DLD1 (cell line): ENCODE results near the gene RASA4B.
"Not testable (repeated sequence)": the region's sequence is repeated elsewhere in the genome, so short reads cannot be mapped to it uniquely, and the experiment has no call there.

Experiments used
- in situ Hi-C: cut with HindIII; loops from 2 replicates; pipeline ENCODE4 v1.10.0; 2017; ENCODE audit warnings: low sequenced_read_pairs

Gene RASA4B

DNA sequence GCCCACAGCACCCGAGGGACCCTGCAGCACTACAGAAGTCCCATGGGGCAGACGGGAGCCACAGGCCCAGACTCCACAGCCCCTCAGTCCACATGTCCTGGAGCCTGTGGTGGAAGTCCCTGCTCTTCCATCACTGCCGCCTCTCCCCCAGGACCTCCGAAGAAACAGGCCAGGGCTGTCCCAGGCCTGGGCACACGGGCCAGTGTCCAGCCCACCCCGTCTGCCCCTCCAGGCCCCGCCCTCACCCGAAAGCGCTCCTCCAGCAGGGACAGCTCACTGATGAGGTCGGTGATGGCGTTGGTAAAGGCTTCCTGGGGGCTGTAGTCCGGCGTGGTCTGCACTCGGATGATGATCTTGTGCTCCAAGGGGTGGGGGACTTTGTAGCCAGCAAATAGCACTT lies 43.5 kb downstream of the RASA4B start:
- in situ Hi-C loops, result not testable (repeated sequence)

GRCh38 chr7:102473271-102473991 lies 44.1 kb downstream of the RASA4B start:
- in situ Hi-C loops, result no loop called here

DNA sequence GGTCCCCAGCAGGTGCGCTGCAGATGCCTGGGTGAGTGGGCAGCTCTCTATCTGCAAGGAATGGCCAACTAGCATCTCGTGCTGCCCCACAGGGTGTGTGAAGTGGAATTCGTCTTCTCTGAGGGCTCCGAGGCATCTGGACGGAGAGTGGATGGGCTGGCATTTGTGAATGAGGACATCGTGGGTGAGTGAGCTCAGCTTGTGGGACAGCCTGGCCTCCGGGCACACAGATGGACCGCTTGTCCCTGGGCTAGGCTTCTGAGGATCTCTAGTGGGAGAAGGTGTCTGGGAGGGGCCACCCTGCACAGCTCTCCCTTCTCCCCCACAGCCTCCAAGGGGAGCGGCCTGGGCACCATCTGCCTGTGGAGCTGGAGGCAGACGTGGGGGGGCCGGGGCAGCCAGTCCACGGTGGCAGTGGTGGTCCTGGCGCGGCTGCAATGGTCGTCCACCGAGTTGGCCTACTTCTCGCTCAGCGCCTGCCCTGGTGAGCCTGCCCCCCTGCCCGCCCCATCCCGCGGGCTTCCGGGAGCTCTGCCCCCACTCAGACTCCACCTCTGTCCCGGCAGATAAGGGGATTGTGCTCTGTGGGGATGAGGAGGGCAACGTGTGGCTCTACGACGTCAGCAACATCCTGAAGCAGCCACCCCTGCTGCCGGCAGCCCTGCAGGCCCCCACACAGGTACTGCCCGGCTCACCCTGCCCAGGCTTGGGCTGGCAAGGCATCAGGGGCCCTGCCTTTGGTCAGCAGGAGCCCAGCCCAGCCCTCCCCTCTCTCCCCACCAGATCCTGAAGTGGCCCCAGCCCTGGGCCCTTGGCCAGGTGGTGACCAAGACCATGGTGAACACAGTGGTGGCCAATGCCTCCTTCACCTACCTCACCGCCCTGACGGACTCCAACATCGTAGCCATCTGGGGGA lies 45.2 kb downstream of the RASA4B start:
- in situ Hi-C loops, result no loop called here

DNA sequence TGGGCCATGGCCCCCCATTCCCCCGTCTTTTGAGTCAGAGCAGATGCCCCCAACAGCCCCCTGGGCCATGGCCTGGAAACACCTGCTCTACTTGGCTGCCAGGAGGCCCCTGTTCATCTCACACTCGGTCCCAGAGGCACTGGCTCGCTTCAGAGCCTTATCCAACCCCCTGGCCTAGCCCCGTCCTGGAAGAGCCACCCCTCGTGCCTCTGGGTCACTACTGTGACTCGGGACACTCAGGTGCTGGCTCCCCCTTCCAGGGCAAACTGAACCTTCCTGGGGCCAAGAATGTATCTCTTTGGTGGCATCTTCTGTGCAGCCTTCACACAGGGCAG lies 45.8 kb downstream of the RASA4B start:
- in situ Hi-C loops, result no loop called here

- in situ Hi-C loops, result no loop called here
Observed at GRCh38 chr7:102469972-102470825, 47.4 kb downstream of the RASA4B start.

DNA sequence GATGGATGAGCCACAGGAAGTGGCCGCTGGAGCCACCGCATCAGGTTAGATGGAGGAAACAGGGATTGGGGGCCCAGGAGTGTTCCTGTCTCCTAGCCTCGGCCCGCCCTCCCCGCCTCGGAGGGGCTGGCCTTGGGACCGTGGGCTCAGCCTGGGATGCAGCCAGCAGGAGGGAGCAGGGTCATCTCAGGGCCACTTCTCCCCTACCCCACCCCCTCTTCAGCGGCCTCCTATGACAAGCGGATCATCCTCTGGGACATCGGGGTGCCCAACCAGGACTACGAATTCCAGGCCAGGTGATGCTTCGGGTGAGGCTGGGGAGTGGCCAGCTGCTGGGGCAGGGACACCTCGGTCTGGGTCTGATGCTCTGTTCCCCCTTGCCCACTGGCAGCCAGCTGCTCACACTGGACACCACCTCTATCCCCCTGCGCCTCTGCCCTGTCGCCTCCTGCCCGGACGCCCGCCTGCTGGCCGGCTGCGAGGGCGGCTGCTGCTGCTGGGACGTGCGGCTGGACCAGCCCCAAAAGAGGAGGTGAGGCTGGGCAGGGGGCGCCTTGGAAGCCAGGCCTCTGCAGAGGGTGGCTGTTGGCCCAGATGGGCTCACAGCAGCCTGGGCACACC lies 48.1 kb downstream of the RASA4B start:
- in situ Hi-C loops, result no loop called here

GRCh38 chr7:102468478-102469350 lies 48.9 kb downstream of the RASA4B start:
- in situ Hi-C loops, result no loop called here

DNA sequence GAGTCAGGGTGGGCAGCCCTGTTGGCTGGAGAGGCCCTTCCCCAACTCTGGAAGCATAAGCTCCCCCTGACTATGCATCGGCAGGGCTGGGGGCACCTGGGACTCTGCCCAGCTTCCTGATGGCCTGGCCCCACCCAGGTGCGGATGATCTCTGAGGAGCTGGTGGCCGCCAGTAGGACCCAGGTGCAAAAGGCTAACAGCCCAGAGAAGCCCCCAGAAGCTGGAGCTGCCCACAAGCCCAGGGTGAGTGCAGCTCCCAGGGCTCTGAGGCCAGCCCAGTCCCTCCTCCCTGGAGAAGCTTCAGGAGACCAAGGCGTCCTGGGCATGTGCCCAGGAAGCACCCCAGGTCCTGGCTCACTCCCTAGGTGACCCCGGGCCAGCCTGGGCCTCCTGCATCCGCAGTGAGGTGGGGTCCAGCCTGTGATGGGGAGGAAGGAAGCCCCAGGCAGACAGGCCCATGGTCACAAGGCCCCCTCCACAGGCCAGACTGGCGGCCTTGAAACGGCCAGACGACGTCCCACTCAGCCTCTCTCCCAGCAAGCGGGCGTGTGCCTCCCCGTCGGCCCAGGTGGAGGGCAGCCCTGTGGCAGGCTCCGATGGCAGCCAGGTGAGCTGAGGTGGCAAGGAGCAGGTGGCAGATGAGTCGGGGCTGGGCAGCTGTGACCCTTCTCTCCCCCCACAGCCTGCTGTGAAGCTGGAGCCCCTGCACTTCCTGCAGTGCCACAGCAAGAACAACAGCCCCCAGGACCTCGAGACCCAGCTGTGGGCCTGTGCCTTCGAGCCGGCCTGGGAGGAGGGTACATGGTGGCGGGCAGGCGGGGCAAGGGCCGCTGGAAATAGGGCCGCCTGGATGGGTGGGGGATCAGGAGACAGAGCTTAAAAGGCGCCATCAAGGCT lies 49.7 kb downstream of the RASA4B start:
- in situ Hi-C loops, result no loop called here

DNA sequence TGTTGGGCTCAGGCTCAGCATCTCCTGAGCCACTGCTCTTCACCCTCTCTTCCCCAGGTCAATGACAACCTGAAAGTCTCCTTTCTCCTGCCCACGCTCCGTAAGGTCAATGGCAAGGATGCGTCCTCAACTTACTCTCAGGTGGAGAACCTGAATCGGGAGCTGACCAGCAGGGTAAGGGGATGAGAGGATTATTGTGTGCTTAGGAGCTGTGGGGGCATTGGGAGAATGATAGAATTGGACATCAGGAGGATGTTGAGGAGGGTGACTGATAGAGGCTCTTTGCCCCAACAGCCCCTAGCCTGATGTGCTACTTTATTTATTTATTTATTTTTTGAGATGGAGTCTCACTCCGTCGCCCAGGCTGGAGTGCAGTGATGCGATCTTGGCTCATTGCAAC lies 51.5 kb downstream of the RASA4B start:
- in situ Hi-C loops, result no loop called here

GRCh38 chr7:102464577-102465280 lies 52.8 kb downstream of the RASA4B start, which contains the start of the genes ALKBH4 and LRWD1:
ALKBH4 (minus strand) TSS chr7:102464863; CDS start chr7:102464836, 27 bp downstream.
LRWD1 (plus strand) TSS chr7:102464984; CDS start chr7:102465081, 97 bp downstream.
- in situ Hi-C loops, result no loop called here

- in situ Hi-C loops, result no loop called here
Observed at GRCh38 chr7:102463841-102464576, 53.6 kb downstream of the RASA4B start.

- in situ Hi-C loops, result no loop called here
Observed at GRCh38 chr7:102460467-102460866, 57.1 kb downstream of the RASA4B start.

DNA sequence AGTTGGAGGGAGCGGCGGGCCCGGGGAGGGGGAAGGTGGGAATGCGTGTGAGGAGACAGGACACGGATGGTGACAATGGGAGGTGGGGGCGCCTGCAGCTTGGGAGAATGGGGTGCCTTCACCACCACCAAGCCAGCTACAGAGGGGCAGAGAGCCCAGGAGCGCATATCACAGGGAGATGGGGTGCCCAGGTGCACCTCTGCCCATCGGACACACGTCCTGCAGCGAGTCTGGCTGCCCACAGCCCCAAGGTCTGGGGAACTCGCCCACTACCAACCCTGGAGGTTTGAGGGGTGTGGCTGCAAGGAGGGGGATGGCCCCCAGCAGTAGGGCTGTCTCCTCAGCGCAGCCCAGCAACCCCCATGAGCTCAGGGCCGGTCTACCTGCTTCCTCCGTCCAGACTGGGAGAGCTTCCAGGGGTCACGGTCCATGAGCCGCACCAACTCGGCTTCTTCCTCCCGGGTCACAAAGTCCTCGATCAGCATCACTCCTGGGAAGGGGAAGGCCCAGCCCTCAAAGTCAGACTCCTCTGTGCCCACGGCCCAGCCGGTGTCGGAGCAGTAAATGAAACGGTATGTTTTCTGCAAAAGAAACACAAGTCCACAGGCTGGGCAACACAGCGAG lies 58.2 kb downstream of the RASA4B start:
- in situ Hi-C loops, result no loop called here

DNA sequence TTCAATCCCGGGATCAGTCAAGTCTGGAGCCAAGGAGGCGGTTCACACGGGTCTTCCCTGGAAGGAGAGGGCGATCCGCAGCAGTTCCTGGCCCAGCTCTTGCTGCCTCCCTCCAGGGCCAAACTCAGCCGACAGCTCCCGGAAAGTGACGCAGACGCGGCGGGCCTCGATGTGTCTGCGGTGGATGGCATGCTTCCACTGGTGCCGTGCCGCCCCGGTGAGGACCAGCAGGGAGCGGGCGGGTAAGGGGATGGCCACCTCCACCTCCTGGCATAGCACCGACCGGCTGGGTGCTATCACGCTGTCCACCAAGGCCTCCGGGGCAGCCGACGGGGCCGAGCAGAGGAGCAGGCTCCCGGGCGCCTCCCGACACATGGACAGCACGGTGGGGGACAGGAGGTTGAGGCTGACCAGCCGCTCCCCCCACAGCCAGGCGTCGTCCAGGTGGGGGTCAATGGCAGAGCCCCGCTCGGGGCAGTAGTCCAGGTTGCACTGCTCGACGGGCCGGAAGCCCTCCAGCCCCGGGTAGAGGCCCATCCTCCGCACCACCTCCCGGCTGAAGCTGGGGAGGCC lies 60.1 kb downstream of the RASA4B start:
- in situ Hi-C loops, result no loop called here

- in situ Hi-C loops, result no loop called here
Observed at GRCh38 chr7:102456327-102456726, 61.2 kb downstream of the RASA4B start.

- in situ Hi-C loops, result no loop called here
Observed at GRCh38 chr7:102455596-102455995, 62.0 kb downstream of the RASA4B start.

GRCh38 chr7:102454932-102455331 lies 62.6 kb downstream of the RASA4B start:
- in situ Hi-C loops, result not testable (repeated sequence)
